GM18909 (cell line): ENCODE data around the gene CR1.
"Not testable (repeated sequence)": the region's sequence is repeated elsewhere in the genome, so short reads cannot be mapped to it uniquely, and the experiment has no call there.

ENCODE experiments used
- ATAC-seq: cut with Tn5 transposase; IDR thresholded peaks from one replicate; pipeline ENCODE4 v1.9.1; 2021; ENCODE audit warnings: mild to moderate bottlenecking; ENCODE audit not compliant: unreplicated experiment, poor library complexity

CR1 gene

DNA sequence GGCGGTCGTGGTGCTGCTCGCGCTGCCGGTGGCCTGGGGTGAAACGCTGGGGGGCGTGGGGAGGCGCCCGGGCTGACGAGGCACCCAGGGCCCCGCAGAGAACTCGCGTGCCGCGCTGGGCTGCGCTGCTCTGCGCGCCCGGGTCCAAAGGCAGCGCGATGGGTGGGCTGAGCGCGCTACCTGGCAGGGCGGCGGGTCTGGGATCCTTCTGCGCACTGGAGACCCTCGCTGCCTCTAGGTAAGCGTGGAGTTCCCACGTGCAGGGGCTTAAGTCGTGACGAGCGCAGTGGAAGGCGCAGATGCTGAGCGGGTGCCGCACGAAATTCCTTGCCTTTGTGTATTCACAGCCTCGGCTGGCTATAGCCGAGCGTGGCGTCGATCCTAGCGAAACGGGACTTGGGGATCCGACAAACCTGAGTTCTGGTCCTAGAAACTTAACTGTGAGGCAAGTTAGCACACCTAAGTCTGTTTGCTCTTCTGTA, 173.6 kb downstream of the CR1 start:
- ATAC-seq, result peak; percentile 7

DNA sequence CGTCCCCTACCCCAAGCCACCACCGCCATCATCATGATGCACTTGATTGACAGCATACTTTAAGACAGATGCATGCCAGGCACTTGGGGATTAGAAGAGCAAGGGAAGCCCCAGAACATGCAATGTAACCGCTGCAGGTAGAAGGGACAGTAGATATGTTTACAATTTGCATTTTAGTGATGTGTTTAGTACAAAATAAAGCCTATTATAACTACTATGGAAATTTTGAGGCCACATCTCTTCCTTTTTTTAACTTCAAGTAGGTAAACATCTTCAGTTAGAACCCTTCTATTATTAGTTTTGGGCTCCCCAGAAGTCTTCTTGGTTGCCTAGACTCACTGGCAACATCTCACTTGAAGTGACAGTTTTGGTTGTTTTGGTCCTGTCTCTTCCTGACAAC, 174.2 kb downstream of the CR1 start:
- ATAC-seq, result peak; percentile 81

DNA sequence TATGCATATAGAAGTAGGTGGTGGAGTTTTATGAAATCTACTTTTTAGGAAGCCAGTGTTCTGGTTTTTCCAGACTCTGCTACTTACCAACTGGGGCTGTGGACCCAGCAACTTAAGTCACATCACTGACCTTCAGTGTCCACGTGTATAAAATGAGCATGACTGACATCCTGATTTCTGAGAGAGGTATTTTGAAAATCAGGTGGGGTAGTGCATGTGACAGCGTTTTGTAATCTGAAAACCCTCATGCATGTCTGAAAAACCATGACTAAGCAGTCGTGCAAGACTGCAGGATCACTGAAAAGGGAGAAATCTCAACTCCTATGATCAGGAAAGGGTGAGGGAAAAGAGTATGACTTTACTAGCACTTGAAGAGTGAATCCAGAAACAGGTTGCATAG, 175.0 kb downstream of the CR1 start:
- no peak for ATAC-seq

DNA sequence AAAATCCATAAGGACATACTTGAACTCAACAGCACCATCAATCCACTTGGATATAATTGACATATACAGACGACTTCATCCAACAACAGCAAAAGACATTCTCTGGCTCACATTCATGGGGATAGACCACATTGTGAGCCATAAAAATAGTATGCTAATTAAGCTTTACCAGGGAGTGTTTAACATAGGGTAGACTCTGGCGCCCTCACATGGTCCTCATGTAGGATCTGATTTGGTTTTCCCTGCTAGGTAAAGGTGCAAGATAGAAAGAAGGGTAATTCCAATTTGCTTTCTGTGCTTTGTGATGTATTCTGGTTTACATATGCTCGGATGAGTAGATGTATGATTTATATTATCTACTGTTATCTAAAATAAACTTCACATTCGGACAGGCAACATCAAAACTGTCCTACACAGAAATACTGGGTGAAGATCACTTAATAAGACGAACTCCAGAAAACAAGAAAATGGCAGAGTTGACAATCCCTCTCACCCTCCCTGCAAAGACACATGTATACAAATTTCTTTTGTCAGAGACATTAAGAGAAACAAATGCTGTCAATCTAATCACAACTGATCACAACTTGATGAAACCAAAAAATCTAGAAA, 176.7 kb downstream of the CR1 start:
- ATAC-seq, result no peak

DNA sequence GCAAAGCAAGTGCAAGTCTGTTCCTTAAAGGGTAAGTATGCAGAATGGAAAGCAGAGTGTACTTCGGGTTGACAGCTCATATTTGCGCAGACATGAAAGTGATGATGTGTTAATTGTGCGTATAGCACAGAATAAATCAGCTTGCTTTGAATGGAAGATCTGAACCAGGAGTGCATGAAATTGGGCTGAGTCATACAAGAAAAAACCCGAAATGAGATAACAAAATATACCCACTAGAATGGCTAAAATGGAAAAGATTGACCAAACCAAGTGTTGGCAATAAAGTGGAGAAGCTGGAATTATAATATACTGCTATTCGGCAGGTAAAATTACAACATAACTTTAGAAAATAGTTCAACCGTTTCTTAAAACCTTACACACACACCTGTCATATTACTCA, 177.4 kb downstream of the CR1 start:
- ATAC-seq, result no peak

DNA sequence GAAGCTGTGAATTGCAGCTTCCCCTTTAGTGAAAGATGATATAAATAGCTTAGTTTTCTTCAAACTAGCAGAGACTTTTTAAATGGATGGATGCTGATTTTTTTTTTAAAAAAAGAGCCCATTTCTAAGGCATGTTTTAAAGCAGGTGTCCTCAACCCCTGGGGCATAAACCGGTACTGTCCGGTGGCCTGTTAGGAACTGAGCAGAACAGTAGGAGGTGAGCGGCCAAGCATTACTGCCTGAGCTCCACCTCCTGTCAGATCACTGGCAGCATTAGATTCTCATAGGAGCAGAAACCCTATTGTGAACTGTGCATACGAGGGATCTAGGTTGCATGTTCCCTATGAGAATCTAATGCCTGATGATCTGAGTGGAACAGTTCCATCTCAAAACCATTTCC, 180.2 kb downstream of the CR1 start:
- ATAC-seq, result no peak

DNA sequence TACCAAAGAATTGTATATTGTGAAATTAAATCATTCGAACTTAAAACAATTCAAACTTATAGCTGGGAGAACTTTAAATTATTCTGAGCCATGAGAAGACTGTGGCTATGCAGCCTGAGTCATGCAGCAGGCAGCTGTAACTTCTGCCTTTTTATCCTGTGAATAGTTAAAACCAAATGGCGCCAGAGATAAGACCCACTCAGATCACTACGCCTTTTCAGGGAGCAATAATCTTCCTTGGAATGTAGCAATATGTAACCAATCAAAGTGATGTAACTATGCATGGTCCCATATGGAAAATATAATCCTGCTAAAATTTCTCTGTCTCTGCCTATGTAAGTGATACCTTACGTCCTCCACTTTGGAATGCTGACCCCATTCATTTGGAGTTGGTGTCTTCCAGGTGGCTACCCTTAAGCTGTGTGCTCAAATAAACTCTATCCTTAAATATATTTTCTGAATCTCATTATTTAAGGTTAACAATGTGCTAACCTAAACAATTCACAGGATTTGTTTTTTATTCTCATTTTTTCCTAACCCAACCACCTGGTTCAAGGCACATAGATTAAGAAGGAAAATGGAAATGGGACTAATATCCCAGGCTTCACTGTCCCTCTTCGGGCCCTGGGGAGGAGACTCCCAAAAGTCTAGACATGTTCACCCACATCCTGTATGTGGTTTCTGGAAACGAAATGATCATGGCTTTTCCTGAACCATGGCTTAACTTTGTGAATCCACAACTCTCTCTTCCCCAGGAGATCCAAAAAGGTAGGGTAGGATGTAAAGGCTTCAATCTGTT, 184.8 kb downstream of the CR1 start:
- ATAC-seq, result not testable (repeated sequence)

DNA sequence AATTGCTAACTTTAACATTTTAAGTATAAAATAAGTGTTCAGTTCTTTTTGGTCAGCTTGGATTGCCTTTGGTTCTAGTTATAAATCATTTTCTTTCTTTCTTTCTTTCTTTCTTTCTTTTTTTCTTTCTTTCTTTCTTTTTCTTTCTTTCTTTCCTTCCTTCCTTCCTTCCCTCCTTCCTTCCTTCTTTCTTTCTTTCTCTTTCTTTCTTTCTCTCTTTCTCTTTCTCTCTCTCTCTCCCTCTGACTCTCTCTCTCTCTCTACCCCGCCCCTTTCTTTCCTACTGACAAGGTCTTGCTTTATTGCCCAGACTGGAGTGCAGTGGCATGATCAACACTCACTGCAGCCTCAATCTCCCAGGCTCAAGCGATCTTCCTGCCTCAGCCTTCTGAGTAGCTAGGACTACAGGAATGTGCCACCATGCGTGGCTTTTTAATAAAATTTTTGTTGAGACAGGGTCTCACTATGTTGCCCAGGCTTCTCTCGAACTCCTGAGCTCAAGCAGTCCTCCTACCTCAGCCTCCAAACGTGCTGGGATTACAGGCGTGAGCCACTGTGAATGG, 187.0 kb downstream of the CR1 start:
- ATAC-seq, result not testable (repeated sequence)

DNA sequence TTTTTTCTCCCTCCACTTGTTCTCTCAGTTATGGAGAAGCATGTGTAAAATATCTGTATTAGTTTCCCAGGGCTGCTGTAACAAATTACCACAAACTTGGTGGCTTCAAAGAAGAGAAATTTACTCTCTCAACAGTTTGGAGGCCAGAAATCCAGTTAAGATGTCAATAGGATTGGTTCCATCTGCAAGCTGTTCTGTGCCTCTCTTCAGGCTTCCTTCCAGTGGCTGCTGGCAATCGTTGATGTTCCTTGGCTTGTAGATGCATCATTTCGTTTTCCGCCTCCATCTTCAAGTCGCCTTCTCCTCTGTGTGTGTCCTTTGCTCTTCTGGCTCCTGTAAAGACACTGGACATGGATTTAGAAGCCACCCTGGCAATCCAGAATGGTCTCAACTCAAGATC, 194.6 kb downstream of the CR1 start:
- not testable (repeated sequence) for ATAC-seq

DNA sequence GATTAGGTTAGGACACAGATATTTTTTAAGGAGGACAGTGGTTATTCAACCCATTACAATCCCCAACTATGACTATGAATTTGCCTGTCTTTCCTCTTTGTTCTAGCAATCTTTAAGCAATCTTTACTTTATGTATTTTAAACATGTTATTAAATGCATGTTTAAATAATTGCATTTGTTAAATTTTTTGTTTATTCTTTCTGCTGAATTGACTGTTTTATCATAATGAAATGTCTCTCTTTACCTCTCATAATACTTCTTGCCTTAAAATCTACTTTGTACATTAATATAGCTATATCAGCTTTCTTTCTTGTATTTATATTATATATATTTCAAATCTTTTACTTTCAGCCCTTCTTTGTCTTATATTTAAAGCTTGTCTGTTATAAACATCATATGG, 195.1 kb downstream of the CR1 start:
- ATAC-seq, result no peak
